C4-2B (cell line): ENCODE results near the gene WSCD1.

ENCODE experiments used
- CTCF ChIP-seq: fragments of 450-650 bp; conservative IDR thresholded peaks from 2 replicates; pipeline ENCODE4 v1.5.1; 2017; ENCODE audit warnings: mild to moderate bottlenecking
- ZFX ChIP-seq: fragments of 450-650 bp; IDR thresholded peaks from 2 replicates; pipeline ENCODE4 v1.6.1; 2017

GRCh38 chr17:6059406-6059805, 10.8 kb upstream of the WSCD1 start:
- no peak for TF ChIP-seq CTCF
- TF ChIP-seq ZFX, result no peak
